MV-4-11 (cell line): Measurements from ENCODE around the gene TSPO.
A peak's percentile ranks its signal among the peaks of the same experiment; 100 is the strongest.
"Not testable (repeated sequence)": the region's sequence is repeated elsewhere in the genome, so short reads cannot be mapped to it uniquely, and the experiment has no call there.

ENCODE experiments used
- DNase-seq: peaks from one replicate; lab custom pipeline; 2025; lab: John Stamatoyannopoulos, UW

Gene TSPO

GRCh38 chr22:43131773-43132501, 19.4 kb upstream of the TSPO start:
- DNase-seq: peak; percentile 60

GRCh38 chr22:43133401-43133800, 18.0 kb upstream of the TSPO start:
- no peak for DNase-seq

DNA sequence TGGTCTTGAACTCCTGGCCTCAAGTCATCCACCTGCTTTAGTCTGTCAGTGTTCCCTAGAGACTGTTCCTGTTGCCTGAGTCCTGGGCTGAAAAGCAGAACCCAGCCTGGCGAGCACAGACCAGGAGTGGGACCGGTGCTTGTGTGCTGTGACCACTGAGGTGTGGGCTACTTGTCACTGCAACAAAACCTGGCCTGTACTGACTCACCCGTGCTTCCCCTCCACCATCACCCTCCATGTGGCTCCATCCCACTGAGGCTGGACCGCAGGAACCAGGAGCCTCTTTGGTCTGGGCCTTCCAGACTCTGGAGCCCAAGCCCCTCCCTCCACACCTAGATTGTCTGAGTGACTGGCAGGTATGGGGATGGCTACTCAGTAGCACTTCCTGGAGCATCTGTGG, 16.8 kb upstream of the TSPO start:
- DNase-seq: no peak

DNA sequence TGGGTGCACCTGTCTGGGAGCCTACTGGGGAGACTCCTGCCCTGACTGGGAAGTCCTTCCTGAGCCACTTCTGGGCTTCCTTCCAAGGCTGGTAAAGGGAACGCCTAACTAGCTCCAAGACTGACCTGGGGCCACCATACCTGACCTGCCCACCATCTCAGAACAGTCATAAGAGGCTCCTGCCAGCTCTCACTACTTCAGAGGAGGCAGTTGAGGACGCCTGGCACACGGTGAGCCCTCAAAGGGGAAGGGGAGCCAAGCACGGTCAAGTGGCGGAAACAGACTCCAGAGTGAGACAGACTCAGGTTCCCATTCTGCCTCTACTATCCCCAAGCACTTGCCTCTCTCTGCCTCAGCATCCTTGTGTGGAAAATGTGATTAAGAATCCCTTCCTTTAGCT, 15.8 kb upstream of the TSPO start:
- no peak for DNase-seq

- DNase-seq: peak; percentile 36
These were observed 15.1 kb upstream of the TSPO start for GRCh38 chr22:43136255-43136654.

DNA sequence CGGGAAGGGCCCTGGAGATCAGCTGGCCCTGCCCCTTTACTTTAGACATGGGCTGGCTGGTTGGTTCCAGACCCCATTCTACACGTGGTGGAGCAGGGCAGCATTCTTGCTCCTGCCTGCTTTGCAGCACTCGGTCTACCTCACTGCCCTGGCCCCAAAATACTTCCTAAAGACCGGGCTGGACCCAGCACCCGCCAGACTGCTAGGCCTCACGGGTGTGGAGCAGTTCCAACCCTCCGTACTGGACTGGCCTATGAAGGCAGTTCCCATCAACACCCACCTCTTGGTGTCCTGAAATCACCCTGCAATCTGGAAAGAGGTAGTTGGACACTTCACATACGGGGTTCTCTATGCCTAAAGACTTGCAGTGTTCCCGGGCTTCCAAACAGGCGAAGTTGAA, 14.6 kb upstream of the TSPO start:
- DNase-seq: no peak

DNA sequence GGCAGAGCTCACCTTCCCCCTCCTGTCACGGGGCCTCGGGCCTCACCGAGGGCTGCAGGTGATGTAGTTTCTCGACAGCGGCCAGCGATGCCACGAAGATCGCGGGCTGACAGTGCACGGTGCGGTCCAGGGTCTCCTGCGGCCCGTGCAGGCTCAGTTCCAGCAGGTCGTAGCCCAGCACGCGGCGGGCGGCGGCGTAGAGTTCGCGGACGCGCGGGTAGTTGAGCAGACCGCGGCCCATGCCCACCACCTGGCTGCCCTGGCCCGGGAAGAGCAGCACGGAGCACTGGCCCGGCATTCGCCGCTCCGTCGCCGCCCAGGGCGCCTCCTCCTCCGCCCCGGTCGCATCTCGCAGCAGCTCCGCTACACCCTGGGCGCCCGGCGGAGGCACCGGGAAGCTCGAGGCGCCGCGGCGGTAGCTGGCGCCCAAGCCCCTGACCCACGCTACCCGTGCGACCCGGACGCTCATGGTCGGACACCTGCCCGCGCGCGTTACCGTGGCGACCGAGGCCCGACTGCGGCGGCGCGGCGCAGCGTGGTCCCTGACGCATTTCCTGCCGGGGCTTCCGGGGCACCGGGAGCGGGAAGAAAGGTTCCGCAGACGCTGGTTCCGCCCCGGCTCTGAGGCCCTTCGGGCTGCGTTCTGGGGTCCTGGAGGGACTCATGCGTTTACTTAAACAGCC, 8.3 kb upstream of the TSPO start, which contains the start of gene MCAT:
Gene MCAT (minus strand): TSS at position 519 of the 683 bp plus-strand sequence. CDS start 50 bp downstream, at position 469.
- DNase-seq: peak; percentile 75

- no peak for DNase-seq
These were observed 6.4 kb upstream of the TSPO start for GRCh38 chr22:43144949-43145348.

DNA sequence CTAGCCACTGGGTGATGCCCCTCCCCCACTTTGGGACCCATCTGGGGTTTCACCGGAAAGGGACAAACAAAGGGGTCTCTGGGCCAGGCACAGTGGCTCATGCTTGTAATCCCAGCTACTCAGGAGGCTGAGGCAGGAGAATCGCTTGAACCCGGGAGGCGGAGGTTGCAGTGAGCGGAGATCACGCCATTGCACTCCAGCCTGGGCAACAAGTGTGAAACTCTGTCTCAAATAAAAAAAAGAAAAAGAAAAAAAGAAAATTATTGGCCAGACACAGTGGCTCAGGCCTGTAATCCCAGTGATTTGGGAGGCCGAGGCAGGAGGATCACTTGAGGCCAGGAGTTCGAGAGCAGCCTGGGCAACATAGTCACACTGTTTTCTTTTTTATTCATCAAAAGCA, 6.0 kb upstream of the TSPO start:
- not testable (repeated sequence) for DNase-seq

DNA sequence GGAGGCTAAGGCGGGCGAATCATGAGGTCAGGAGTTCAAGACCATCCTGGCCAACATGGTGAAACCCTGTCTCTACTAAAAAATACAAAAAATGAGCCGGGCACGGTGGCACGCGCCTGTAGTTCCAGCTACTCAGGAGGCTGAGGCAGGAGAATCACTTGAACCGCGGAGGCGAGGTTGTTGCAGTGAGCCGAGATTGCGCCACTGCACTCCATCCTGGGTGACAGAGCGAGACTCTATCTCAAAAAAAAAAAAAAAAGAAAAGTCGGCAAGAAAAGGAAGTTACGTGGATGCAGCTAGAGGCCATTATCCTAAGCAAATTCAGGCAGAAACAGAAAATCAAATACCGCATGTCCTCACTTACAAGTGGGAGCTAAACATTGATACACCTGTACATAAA, 5.0 kb upstream of the TSPO start:
- peak; percentile 79 for DNase-seq

DNA sequence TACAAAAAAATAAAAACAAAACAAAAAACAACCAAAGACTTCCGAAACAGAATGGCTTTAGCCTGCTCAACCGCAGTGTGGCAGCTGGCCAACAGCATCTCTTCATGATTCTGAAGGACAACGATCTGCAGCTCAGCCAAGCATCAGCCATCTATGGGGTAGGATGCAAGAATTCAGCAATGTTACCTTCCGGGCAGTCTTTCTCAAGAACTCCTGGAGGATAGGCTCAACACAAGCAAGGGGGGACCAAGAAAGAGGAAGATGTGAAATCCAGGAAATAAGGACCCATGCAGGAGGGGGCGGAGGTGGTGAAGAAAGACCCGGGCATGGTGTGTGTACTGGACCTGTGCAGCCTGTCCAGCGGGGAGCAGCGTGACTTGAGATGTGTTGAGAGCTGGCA, 3.5 kb upstream of the TSPO start:
- peak; percentile 78 for DNase-seq

- DNase-seq: peak; percentile 56
These were observed 2.8 kb upstream of the TSPO start for GRCh38 chr22:43148581-43148980.

DNA sequence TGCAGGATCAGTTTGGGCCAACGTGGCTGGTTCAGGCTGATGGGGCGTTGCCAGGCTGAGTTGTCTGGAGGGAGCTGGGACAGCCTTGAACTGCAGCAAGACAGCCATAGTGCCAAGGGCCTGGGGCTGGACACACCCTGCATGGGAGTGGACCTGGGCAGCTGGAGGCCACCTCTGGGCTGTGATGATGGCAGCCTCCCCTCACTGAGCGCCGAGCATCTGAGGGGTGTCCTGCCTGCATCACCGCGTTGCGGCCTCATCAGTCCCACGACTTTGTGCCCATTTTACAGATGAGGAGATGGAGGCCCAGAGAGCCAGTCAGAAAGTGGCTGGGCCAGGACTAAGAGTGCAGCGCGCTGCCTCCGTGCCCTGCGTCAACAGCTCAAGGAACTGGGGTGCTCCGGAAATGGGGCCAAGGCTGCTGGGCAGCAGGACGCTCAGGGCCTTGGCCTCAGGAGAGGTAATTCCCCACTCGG, 590 bp upstream of the TSPO start:
- DNase-seq: no peak

GRCh38 chr22:43152003-43152356, 621 bp downstream of the TSPO start:
- DNase-seq: no peak

GRCh38 chr22:43152357-43153071, 1.2 kb downstream of the TSPO start:
- peak; percentile 8 for DNase-seq

DNA sequence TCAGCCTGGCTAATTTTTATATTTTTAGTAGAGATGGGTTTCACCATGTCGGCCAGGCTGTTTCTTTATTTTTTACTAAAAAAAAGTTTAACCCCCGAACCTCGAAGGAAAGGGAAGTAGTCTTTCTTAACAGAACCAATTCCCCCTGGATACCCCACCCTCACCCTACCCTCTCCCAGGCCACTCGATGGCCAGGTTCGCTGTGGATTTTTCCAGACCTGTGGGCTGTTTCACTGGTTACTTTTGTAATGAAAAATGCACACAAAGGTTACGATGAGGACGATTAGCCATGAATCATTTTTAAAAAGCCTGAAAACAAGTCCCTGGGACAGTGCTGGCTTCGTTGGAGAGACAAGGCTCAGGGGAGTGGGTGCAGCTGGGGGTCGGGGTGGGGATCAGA, 2.5 kb downstream of the TSPO start:
- peak; percentile 38 for DNase-seq

DNA sequence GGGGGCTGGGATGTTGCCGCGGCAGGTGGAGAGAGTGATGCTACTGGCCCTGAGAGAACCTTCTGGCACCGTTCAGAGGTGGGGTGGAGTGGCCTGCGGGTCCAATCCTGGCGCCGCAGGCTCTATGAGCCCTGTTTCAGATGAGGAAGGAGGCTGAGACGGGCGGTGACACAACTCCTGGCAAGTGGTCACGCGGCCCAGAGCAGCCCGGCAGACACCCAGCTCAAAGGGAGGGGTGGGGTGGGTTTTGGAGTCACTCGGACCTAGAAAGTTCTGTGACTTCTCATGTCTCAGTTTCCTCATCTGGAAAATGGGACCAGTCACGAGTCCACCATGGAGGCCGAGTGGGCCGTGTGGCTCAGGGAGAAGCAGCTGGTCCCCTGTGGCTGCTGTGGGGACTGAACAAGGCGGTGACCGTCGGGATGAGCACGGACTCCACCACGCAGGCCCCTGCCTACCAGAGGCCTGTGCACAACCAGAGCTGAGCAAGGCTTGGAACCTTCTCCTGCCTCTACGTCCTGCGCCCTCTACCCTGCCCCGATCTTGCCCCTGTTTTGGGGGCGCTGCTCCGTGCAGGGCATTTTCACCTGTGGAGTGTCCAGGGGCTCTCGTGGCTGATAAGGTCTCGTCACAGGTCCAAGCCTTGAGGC, 3.7 kb downstream of the TSPO start:
- DNase-seq: peak; percentile 40

DNA sequence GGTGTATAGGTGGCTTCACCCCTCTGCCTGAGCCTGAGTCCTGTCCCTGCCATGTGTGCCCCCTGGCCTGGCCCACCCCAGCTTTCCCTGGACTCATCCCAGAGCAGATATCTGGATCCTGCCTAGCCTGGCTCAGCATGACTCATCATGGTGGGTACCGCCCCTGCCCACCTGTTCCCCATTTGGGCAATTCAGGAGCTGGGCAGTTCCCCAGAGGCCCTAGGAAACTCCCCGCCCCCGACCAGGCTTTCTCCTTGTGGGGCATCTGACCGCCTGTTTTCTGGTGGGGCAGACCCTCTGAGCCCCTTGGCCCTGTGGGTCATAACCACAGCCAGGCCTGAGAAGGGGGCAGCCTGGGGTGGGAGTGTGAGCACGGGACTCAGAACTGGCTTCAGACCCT, 4.4 kb downstream of the TSPO start:
- no peak for DNase-seq

- no peak for DNase-seq
These were observed 5.1 kb downstream of the TSPO start for GRCh38 chr22:43156413-43156812.

- DNase-seq: no peak
These were observed 6.7 kb downstream of the TSPO start for GRCh38 chr22:43157874-43158546.

DNA sequence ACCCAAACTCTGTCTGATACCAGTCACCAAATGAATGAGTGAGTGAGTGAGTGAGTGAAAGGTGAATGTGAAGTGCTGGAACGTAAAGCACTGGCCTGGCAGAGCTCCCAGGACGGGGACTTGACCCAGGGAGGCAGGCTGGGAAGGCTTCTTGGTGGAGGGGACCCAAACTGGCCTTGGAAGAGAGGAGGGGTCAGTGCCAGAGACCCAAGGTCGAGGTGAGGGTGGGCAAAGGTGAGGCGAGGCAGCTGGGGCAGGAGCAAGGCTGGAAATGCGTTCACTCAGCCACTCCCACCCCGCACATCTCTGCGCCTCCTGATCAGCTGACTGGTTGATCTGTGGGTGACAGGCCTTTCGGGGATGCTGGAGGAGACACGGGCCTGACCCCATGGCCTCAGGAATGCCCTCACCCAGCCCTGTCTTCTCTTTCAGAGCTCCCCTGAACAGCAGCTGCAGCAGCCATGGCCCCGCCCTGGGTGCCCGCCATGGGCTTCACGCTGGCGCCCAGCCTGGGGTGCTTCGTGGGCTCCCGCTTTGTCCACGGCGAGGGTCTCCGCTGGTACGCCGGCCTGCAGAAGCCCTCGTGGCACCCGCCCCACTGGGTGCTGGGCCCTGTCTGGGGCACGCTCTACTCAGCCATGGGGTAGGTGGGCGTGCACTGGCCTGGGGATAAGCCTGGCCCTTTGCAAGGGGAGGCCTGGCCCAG, 7.6 kb downstream of the TSPO start:
- DNase-seq: no peak
